HG03469 (cell line): ENCODE results near the gene C3orf85.
"Not testable (repeated sequence)": the region's sequence is repeated elsewhere in the genome, so short reads cannot be mapped to it uniquely, and the experiment has no call there.

Experiments used
- ATAC-seq: cut with Tn5 transposase; IDR thresholded peaks from one replicate; pipeline ENCODE4 v1.9.1; 2021; ENCODE audit warnings: mild to moderate bottlenecking, moderate library complexity, moderate number of reproducible peaks; ENCODE audit not compliant: unreplicated experiment

The C3orf85 gene, protein sequence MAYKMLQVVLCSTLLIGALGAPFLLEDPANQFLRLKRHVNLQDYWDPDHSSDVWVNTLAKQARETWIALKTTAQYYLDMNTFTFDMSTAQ

GRCh38 chr3:109136523-109136922, at the start of gene C3orf85:
TSS of gene C3orf85 (plus strand) at chr3:109136719. CDS start at chr3:109136848, 129 bp downstream.
- no peak for ATAC-seq

DNA sequence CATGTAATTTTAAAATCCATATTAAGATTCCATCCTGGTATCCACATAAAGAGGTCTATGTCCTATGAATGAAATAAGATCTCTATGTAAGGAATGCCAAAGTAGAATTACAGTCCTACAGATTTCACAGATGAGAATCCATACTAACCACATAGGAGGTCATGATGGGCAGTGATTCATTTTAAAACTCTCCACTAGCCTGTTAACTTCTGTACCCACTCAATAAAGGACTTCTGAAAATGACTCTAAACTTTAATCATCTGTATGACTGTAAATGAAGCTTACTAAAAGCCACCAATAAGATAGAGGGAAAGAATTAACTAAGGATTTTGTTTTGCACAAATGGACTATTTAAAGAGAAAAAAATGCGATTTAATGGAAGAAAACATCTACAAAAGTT, 47.3 kb upstream of the C3orf85 start:
- no peak for ATAC-seq

- no peak for ATAC-seq
Measured at GRCh38 chr3:109091846-109092245, 44.7 kb upstream of the C3orf85 start.

DNA sequence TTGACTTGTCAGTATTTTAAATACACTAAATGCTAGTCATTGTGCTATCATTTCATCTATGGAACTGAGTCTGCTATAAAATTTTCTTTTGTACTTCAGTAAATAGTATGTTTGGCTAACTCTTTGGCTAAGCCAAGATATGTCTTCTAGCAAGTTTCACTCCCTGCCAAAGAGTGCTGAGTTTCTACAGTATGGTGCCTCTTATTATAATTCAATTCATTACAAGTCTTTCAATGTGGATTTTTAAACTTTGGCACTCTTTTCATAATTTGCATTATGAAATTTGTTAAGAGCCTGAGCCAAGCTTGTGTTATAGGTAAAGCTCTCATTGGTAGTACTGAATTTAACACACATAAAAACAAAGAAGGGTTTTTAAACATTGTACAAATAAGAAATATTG, 43.0 kb upstream of the C3orf85 start:
- no peak for ATAC-seq

DNA sequence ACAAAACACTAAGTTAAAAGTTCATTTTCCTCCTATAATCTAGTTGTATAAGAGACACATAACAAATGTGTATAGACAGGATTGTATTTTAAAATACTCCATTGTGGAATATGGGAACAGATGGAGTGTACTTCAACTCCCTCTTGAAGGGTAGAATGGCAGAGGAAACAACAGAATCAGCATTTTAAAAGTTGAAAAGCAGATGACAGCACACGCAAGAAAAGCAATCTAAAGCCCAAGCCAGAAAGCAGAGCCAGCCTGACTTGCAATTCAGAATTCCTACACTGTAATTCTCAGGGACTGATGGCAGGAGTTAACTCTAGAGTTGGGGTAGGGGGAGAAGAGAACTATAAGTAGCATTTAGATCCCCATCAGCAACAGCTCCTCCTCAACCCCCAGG, 41.4 kb upstream of the C3orf85 start:
- ATAC-seq: no peak

DNA sequence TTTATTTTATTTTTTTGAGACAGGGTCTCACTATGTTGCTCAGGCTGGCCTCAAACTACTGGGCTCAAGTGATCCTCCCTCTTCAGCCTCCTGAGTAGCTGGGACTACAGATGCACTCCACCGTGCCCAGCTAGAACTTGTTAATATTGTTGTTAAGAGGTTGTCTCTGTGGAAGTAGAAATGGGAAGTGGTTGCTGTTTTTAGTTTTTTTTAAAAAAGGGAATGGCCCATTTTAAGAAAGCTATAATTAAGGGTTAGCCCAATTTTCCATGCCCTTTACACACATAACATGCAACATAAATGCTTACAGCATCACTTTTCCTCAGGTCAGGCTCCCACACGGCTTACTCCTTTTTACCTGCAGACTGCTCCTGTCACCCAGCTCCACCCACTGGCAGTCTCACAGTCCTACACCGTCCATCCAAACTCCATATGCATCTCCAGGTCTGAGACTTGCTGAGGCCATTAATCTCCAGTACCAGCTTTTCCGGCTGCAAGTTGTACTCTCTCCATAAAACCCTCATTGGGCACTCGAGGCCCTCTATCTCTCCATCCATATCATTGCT, 38.4 kb upstream of the C3orf85 start:
- ATAC-seq: peak; percentile 74

- no peak for ATAC-seq
Measured at GRCh38 chr3:109109574-109109973, 26.9 kb upstream of the C3orf85 start.

GRCh38 chr3:109112946-109113760, 23.4 kb upstream of the C3orf85 start:
- no peak for ATAC-seq

DNA sequence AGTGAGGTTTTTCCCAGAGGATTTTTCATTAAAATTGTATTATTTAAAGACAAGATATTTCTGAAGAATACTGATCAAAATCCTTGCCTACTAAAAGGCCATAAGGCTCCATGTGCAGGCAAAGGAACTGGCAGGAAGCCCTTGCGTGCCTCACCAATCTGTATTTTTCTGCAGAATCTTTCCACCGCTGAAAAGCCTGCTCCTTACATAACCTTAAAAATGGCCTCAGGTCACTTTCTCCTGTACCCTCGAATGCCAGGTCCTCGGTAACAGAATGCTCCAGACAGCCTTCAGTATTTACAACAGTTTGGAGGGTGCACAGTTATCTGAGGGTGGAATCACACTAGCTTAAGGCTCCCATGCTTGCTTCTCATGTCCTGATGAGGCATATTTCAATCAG, 21.8 kb upstream of the C3orf85 start:
- no peak for ATAC-seq

DNA sequence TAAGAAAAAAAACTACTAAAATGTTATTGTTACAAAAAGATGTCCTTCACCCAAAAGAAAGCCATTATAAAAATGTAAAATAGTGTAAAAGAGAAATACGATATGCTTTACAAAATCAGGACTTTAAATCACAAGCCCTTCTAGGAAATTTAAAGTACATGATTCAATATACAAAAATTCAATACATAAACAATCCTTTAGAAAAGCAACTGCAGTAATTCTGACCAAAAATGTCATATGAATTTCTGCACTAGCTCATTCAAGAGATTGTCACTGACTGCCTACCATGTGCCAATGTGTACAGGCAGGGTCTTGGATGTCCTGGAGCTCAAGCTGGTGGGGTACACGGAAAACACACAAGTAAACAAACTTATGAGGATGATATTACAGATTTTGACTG, 21.1 kb upstream of the C3orf85 start:
- ATAC-seq: no peak

- ATAC-seq: no peak
Measured at GRCh38 chr3:109116031-109116430, 20.5 kb upstream of the C3orf85 start.

GRCh38 chr3:109117939-109118338, 18.6 kb upstream of the C3orf85 start, which contains the start of gene MORC1:
TSS of gene MORC1 (minus strand) at chr3:109118134. CDS start at chr3:109118059, 75 bp downstream.
- no peak for ATAC-seq

DNA sequence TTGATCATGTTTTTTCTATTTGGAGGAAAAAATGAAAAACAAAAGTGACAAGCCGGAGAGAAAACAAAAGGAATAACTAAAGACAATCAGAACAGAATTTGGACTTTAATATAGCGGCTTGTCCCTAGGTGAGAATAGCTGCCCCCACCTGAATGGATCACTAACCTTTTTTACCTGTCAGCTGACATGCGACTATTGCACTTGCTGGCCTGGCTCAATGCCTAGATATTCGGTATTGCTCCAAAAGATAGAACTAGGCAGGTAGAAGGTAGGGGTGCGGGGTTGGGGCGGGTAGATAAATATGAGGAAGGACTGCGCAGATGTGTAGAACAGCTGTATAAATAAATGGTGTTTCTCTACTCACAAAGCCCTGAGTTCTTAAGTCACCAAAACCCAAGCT, 17.9 kb upstream of the C3orf85 start:
- no peak for ATAC-seq

DNA sequence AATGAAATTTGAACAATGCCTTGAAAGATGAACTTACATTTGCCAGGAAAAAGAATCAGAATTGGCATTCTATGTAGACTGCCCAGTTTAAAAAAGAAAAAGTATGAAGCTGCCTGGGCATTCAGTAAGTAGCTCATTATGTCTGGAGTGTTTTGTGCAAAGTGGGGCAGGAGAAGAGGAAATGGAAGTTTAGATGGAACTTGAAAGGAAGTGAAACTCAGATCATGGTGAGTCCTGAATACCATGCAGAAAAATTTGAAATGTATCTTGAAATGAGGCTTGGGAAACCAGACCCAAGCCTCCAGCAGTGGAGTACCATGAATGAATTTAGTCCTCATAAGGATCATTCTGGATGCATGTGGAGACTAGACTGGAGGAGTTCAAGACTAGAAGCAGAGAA, 13.8 kb upstream of the C3orf85 start:
- ATAC-seq: no peak

- ATAC-seq: no peak
Measured at GRCh38 chr3:109125902-109126301, 10.6 kb upstream of the C3orf85 start.

DNA sequence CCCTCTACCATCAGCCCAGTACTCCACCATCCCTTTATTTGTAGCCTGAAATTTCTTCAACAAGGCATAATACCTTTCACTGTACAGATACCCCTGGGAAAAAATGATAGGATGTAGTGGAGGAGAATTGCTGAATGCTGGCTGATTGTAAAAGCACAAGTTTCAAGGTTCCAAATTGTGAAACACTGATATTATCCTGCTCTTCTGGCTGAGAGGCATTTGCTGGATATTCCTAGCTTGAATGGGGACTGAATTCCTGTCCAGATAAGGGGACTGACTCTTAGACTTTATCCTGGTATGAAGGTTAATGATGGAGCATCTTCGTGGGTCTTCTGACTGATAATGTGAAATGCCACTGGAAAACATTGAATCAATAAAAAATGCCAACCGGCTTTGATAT, 9.0 kb upstream of the C3orf85 start:
- no peak for ATAC-seq

DNA sequence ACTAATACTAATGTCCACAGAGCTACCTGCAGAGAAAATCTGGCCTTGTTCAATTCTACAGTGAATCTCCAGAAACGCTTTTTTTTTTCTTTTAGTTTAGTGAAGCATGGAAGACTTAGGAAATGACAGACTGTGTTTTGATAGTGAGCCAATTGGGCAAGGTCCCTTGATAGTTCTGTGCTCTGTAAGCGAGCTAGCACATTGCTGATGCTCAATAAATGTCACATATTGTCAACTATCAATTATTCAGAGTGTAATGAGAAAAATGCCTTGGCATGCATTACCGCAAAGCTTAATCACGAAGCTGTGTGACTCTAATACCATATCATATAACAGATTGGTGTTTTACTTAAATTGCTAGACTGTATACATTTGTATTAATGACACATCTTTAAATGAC, 5.2 kb upstream of the C3orf85 start:
- no peak for ATAC-seq

DNA sequence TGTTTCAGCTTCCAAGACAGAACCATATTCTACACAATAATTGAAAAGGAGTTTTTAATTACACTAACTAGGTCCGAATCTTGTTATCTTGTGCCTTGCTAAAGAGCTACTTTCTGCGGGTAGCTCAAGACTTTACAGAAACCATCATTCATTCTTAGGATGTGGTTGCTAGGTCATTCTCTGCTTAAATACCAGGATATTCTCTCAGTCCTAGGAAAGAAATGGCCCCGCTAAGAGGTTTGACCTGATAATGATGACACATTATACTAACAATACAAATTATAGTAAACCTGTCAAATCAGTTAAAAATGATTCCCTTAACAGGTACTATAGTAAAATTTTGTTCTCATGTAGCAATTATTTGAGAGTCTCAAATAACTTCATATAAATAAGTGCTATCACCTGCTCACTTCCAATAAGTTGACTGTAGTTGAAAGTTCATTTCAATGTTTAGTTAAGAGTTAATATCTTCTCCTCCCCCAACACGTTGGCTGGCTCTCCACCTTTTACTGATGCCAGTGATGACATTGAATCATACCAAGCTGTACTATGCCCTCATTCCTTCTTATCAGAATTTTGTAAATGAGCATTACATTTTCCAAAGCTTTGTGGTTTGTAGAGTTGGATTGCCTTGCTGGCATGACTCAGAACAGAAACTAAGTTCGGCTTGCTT, 3.6 kb upstream of the C3orf85 start:
- ATAC-seq: no peak

- not testable (repeated sequence) for ATAC-seq
Measured at GRCh38 chr3:109133474-109133816, 3.1 kb upstream of the C3orf85 start.

DNA sequence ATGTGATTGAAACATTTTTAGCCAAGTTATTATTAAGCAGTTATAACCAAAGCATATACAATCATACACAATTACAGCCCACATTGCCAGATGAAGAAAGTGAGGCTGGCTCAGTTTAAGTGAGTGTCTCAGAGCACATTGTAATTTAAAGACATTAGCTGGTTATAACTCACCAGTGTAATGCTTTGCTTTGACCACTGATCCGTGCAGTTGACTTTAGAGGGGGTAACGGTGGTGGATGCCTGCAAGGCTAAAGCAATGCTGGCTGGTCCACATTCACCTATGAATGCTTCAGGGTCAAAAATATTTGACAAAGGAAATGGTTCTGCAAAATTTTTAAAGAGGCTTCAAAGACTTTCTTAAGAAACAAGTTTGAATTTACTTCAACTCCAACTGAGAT, 1.2 kb downstream of the C3orf85 start:
- no peak for ATAC-seq

DNA sequence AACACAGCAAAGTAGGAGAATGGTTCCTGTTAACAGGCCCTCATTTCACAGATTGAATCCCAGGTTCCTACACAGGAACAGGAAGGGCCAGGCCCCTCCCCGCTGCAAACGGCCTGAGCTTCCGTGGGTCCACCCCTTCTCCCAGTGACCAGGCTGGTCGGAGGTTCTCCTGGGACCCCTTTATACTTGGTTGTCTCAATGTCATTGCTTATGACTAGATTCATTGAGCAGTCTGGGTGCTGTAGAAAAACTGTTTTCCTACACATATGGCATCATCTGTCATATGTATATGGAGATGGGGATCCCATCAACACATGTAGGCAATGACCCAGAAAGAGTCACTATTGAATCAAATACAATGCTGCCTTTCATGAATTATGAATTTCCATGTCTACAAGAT, 3.8 kb downstream of the C3orf85 start:
- no peak for ATAC-seq

DNA sequence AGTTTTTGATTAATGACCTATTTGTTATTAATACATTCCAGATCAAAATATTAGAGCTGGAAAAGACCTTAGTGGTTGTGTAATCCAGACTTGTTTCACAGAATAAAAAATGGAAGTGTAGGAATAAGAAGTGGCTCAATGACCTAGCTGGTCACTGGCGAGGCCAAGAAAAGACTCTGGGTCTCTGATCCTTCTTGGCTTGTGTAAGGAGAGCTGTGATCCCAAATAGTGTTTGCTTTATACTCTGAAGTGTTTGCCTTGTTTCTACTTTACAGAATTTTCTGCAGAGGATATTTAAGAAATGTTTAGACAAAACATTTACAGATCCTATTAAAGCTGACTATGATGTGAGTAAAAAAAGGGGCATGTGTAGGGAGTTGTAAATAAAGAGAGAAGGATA, 7.1 kb downstream of the C3orf85 start:
- no peak for ATAC-seq
